Hypothalamus (tissue), 51 donors: Measurements from ENCODE around the gene GREB1L.
A peak's percentile ranks its signal among the peaks of the same experiment; 100 is the strongest.

Experiments used
- DNase-seq, 51 donors: peaks; one replicate each; lab custom pipeline; 2025; lab: John Stamatoyannopoulos, UW

The GREB1L gene

GRCh38 chr18:21443776-21444464, 201.9 kb downstream of the GREB1L start:
- no peak for DNase-seq

DNA sequence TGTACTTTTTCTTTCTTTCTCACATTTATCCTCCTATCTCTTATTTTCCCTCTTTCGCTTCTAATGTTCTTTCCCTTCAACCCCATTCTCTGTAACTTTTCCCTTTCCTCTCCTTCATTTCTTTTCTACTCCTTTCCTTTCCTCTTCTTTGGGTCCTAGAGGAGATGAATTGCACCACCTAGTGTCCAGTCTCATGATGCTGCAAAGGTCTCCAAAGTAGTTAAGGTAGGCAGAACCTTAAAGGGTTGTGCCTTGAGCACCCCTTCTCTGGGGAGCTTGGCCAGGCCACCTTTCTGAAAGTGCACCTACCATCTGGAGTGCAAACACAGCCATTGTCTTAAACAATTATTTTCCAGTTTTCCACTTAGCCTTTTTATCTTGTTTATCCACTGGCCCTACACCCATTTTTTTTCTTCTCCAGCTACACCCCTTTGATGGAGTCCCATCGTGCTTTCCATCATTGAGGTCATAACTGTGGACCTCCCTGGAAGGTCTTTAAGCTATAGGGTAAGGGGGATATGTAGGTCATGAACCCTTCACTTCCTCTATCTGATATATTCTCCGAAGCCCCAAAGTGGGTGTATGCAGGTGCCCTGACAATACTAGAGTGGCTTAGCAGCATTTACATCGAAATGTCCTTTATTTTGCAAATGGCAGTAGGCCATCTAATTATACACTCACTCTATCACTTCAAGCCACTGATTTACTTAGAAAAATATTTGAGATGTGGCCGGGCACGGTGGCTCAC, 202.6 kb downstream of the GREB1L start:
- DNase-seq: peak in 16 of 51 donors; percentile 1 to 36 (median 14)

- DNase-seq: no peak
Measured at GRCh38 chr18:21448299-21448698, 206.3 kb downstream of the GREB1L start.

DNA sequence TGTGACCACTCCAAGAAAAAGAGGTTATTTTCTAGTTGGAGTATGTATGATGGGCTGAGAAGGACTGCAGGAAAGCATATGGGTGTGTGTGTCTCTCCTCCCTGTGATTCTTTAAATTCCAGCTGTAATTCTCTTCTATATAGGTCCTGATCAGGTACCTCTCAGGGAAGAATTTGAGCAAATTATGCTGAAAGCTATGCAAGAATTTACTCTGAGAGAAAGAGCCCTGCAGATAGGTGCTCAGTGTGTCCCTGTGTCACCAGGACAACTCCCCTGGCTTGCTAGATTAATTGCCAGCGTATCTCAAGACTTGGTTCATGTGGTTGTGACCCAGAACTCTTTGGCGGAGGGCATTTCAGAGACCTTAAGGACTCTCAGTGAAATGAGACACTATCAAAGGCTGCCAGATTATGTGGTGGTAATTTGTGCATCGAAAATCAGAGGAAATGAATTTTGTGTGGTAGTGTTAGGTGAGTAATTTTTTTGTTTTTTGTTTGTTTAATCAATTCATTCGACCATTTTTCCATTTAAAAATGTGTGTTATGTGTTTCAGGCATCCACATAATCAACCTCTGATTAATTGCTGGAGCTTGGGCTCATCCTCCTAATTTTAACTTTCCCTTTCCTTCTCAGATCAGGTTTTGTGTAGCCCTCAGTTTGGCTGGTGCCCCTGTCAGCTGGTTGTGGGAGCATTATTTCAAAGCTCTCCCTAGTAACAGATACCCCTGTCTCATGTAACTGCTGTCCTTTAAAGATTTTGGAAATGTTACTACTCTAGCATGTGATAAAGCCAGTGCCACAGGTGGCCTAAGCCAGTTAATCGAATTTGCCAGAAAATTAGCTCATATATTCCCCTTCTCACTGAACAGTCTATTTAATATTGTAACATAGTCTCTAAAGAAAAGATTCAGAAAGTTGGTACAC, 207.6 kb downstream of the GREB1L start:
- DNase-seq: no peak

- DNase-seq: no peak
Measured at GRCh38 chr18:21450503-21450902, 208.5 kb downstream of the GREB1L start.

- no peak for DNase-seq
Measured at GRCh38 chr18:21450913-21451312, 208.9 kb downstream of the GREB1L start.

DNA sequence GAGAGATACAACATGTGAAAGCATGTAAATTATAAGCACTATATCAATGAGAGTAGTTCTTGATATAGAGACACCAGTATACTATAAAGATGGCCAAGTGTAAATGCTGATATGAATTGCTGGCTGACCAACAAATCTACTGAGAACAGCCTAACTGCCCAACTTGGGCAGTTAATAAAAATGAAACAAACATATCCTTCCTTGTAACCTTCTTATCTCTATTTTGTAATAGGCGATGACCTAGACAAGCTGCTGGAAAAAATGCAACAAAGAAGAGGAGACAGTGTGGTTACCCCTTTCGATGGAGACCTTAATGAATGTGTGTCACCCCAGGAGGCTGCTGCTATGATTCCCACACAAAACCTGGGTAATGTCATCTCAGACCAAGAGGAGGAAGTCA, 209.8 kb downstream of the GREB1L start:
- no peak for DNase-seq

- DNase-seq: no peak
Measured at GRCh38 chr18:21452276-21452780, 210.3 kb downstream of the GREB1L start.

- no peak for DNase-seq
Measured at GRCh38 chr18:21452796-21453510, 210.9 kb downstream of the GREB1L start.

DNA sequence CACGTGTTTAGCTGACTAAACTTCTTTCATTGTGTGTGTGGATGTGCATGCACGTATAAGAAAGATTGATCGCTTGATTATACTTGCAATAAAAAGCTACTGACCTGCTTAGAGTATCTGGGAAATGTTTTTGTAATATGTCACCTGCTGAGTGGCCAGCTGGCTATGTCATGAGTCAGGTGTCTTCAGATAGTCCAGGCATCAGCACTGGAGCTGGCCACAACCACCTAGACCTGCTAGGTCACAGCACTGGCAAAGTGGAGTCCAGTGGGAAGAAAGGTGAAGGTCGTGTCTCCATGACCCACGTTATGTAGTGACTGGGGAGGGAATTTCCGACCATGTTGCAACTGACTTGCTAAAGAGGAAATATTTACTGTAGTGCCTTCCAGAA, 211.5 kb downstream of the GREB1L start:
- no peak for DNase-seq

DNA sequence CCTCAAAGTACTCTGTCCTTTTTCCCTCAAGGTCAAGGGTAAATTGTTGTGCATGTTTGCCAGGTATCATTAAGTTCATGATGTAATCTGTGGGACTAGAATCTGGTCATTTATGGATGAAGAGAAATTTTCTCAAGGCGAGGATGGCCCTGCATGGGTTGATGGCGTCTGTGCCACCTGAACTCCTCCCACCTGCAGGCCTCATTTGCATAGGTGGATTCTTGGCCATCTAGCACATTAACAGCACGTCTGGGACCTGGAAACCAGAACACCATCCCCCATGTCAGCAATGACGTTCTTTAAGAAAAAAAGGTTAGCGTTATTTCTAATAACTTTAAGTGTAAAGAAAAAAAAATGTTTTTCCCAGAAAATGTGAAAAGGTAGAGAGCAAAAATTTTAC, 212.7 kb downstream of the GREB1L start:
- DNase-seq: no peak

- DNase-seq: no peak
Measured at GRCh38 chr18:21456428-21457178, 214.6 kb downstream of the GREB1L start.

- DNase-seq: no peak
Measured at GRCh38 chr18:21457179-21457535, 215.1 kb downstream of the GREB1L start.

GRCh38 chr18:21458310-21458709, 216.3 kb downstream of the GREB1L start:
- DNase-seq: peak in 10 of 51 donors; percentile 1 to 51 (median 6)

DNA sequence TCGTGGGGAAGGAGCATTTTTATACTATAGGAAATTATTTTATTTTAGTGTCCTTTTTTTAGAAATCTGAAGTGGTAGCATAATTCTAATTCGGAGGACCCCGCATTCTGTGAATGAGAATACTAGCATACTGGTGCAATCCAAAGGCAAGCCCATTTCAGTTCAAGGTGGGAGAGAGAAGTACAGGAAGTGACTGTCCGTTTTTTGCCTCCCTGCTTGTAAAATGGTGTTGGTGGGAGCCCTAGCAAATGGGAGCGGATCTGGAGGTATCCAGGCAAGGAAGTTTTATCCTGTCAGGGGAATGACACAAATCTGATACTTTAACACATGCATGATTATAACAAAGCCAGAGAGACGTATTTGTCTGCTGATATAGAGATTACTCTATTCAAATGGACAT, 216.8 kb downstream of the GREB1L start:
- DNase-seq: no peak

- no peak for DNase-seq
Measured at GRCh38 chr18:21459706-21460286, 217.8 kb downstream of the GREB1L start.

- DNase-seq: no peak
Measured at GRCh38 chr18:21461460-21461859, 219.4 kb downstream of the GREB1L start.

- DNase-seq: no peak
Measured at GRCh38 chr18:21463718-21464117, 221.7 kb downstream of the GREB1L start.

GRCh38 chr18:21468514-21469164, 226.6 kb downstream of the GREB1L start:
- DNase-seq: no peak
